Osteocyte (in vitro differentiated cells): ENCODE data around the gene CRTC1. TPM values are rescaled to one million over a fixed set of nuclear protein-coding genes. Genes with fewer than 3 reads are reported as not detected.

Experiments used
- DNase-seq: peaks from one replicate; pipeline ENCODE4 v3.0.0; 2021; ENCODE audit warnings: mixed read lengths; ENCODE audit not compliant: unreplicated experiment; ENCODE audit errors: extremely low spot score
- H3K27ac Mint-ChIP-seq: one replicate; pipeline ENCODE4 v1.8.0; 2021; ENCODE audit warnings: mild to moderate bottlenecking, mixed read lengths; ENCODE audit not compliant: unreplicated experiment
- H3K27me3 Mint-ChIP-seq: one replicate; pipeline ENCODE4 v1.8.0; 2021; ENCODE audit warnings: mixed read lengths; ENCODE audit not compliant: unreplicated experiment
- H3K36me3 Mint-ChIP-seq: one replicate; pipeline ENCODE4 v1.8.0; 2021; ENCODE audit warnings: mixed read lengths; ENCODE audit not compliant: unreplicated experiment
- H3K4me1 Mint-ChIP-seq: one replicate; pipeline ENCODE4 v1.8.0; 2021; ENCODE audit warnings: mixed read lengths; ENCODE audit not compliant: unreplicated experiment
- H3K4me3 Mint-ChIP-seq: one replicate; pipeline ENCODE4 v1.8.0; 2021; ENCODE audit warnings: mild to moderate bottlenecking, moderate library complexity, mixed read lengths; ENCODE audit not compliant: unreplicated experiment
- H3K9me3 Mint-ChIP-seq: one replicate; pipeline ENCODE4 v1.8.0; 2021; ENCODE audit warnings: mixed read lengths; ENCODE audit not compliant: unreplicated experiment
- CTCF ChIP-seq: fragments of 200-600 bp; sonication (generic); IDR thresholded peaks from 2 replicates; pipeline ENCODE4 v1.5.0; 2021; ENCODE audit warnings: antibody characterized with exemption, mild to moderate bottlenecking, moderate library complexity
- total RNA-seq: library from RNA; stranded (reverse); gene quantifications from 2 replicates; pipeline ENCODE4 v1.2.1, GENCODE V29; 2021

The CRTC1 gene
- total RNA-seq, 1 donor from 2014 or later: 25.7 TPM

- H3K4me1 Mint-ChIP-seq: peaks cover 4% of the 10 kb centered on the region
- no peaks in the 10 kb centered on the region for H3K9me3 Mint-ChIP-seq
- H3K4me3 Mint-ChIP-seq: no peak overlapping the region
- no peak for DNase-seq
- no peaks in the 10 kb centered on the region for H3K36me3 Mint-ChIP-seq
- TF ChIP-seq CTCF: no peak
- peaks cover 23% of the 10 kb centered on the region for H3K27me3 Mint-ChIP-seq
- H3K27ac Mint-ChIP-seq: no peak overlapping the region
Observed at GRCh38 chr19:18799389-18799970, 116.0 kb downstream of the CRTC1 start.

- no peak for DNase-seq
- Mint-ChIP-seq H3K4me3 (no peak overlapping the region), H3K9me3 (no peaks in the 10 kb centered on the region), H3K36me3 (no peaks in the 10 kb centered on the region), H3K4me1 (peaks cover 4% of the 10 kb centered on the region), H3K27ac (no peak overlapping the region), H3K27me3 (peaks cover 23% of the 10 kb centered on the region)
- no peak for TF ChIP-seq CTCF
Observed at GRCh38 chr19:18800079-18800478, 116.6 kb downstream of the CRTC1 start.

- Mint-ChIP-seq H3K4me3 (no peak overlapping the region), H3K36me3 (no peaks in the 10 kb centered on the region), H3K27ac (no peak overlapping the region), H3K4me1 (peaks cover 4% of the 10 kb centered on the region), H3K27me3 (peaks cover 23% of the 10 kb centered on the region), H3K9me3 (no peaks in the 10 kb centered on the region)
- no peak for DNase-seq
- no peak for TF ChIP-seq CTCF
Observed at GRCh38 chr19:18800636-18801035, 117.2 kb downstream of the CRTC1 start.

- Mint-ChIP-seq H3K4me1 (no peaks in the 10 kb centered on the region), H3K9me3 (no peaks in the 10 kb centered on the region), H3K27ac (no peak overlapping the region), H3K27me3 (peaks cover 18% of the 10 kb centered on the region), H3K4me3 (no peak overlapping the region), H3K36me3 (no peaks in the 10 kb centered on the region)
- no peak for TF ChIP-seq CTCF
- DNase-seq: no peak
Observed at GRCh38 chr19:18802354-18802753, 118.9 kb downstream of the CRTC1 start.

GRCh38 chr19:18803550-18804138 is 120.2 kb downstream of the CRTC1 start:
- no peak for DNase-seq
- peaks cover 16% of the 10 kb centered on the region for H3K27me3 Mint-ChIP-seq
- no peak for TF ChIP-seq CTCF
- no peaks in the 10 kb centered on the region for H3K36me3 Mint-ChIP-seq
- H3K4me1 Mint-ChIP-seq: no peaks in the 10 kb centered on the region
- no peak overlapping the region for H3K27ac Mint-ChIP-seq
- no peak overlapping the region for H3K4me3 Mint-ChIP-seq
- H3K9me3 Mint-ChIP-seq: no peaks in the 10 kb centered on the region
